HG02981 (cell line): ENCODE measurements around the gene STK32C.

Experiments used
- ATAC-seq: cut with Tn5 transposase; IDR thresholded peaks from one replicate; pipeline ENCODE4 v1.9.1; 2021; ENCODE audit warnings: mild to moderate bottlenecking, moderate library complexity; ENCODE audit not compliant: unreplicated experiment

The STK32C gene

GRCh38 chr10:132250481-132251475 lies 57.0 kb downstream of the STK32C start:
- ATAC-seq = no peak

DNA sequence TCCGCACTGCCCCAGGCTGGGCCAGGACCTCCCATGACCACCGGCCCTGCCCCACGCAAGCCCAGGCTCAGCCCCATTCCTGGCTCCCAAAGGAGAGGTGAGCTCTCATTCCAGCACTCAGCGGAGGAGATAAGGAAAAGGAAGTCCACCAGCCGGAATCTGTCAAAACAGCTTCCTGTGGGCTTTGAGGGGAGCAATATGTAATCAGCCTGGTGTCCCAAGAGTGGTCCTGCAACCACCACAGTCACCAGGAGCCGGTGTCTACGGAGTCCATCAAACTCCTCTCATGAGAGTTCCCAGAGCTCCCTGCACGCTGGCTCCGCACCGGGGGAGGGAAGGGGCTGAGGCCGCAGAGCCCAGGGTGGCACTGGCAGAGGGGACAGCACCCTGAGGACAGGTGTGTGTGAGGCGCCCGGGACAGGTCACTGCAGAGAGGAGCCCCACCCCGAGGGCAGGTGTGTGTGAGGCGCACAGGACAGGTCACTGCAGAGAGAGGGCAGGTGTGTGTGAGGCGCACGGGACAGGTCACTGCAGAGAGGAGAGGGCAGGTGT lies 57.9 kb downstream of the STK32C start:
- no peak for ATAC-seq

DNA sequence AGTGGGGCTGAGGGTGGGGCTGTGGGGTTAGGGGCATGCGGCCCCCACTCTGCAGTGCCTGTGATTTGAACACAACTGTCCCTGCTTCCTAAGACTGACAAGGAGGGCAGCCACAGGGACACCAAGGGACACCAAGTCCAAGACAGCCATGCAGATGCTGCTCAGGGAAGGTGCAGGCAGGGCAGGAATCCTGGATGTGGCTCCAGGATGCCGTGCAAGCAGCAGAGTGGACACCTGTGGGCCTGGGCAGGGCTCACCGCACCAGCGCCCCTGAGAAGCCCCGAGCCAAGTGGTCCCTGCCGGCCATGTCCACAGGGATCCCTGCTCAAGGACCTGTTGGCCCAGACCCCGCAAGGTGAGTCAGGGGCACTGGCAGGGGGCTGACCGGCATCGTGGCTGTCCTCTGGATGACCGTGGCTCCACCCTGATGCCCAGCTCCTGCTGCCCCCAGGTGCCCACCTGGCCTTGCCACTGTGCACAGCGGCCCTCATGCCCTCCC lies 58.5 kb downstream of the STK32C start:
- no peak for ATAC-seq

GRCh38 chr10:132248455-132249225 lies 59.1 kb downstream of the STK32C start:
- ATAC-seq = no peak

DNA sequence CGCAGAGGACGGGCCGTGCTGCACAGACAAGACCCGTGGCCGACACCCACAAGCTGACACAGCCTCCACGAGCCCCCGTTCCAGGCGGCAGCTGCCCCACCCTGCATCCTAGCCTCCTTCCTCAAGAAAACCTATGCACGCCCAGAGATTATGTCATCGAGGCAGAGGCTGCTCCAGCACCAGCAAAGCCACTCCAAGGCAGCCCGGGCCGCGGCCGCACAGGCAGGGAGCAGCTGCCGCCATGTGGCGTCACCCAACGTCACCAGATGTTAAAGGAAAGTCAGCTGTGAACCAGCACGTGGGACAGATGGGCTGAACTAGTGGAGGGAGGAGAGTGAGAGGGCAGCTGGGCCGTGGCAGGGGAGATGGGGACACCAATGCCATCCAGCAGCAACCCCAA lies 59.8 kb downstream of the STK32C start:
- ATAC-seq = no peak

DNA sequence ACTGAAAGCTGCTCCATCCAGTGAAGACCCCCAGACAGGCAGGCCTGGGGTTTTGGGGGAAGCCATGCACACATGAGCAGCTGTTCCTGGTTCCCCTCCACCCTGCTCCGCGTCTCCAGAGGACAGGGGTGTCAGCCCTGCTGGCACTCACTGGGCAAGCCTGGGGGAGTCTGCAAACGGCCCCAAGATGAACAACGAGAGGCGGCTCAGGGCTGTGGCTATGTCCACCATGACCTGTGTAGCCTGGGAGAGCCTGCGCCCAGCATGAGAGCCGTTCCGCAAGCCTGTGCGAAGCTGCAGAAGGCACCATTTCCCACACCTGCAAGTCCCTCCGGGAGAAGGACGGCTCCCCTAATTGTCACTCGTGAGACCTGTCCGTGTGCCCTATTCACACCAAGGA lies 61.5 kb downstream of the STK32C start:
- no peak for ATAC-seq

DNA sequence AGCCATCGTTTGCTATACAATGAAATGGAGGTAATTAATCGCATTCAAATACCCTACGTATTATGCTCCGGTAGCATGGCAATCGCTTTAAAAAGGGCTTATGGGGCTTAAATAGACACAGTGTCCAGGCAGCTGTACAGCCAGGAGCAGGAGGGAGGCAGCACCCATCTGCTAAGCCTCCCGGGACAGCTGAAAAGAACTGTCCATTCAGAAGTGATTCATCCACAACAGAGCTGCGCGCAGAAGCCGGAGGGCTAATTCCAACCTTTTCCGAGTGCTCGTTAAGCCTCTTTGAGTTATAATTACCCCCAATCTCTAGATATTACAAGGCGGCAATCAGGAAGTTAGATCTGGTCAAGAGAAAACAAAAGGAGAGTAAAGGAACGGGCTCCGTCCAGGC lies 62.7 kb downstream of the STK32C start:
- ATAC-seq = no peak

DNA sequence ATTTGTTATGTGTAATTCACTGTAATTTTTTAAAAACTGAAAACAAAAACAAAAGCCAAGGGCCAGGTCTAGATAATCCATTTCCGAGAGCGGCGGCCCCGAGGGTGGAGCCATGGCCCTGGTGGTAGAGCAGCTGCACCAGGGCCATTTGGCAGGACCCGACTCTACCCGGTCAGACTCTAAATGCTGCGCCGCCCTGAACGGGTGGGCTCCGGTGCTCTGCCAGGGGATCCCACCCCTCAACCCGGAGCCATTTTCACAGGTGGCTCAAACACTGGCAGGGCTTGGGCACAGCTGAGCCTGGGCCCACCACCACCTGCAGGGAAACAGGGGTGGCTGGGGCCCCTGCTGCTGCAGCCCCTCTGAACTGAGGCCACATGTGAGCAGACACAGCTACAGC lies 64.1 kb downstream of the STK32C start:
- no peak for ATAC-seq

DNA sequence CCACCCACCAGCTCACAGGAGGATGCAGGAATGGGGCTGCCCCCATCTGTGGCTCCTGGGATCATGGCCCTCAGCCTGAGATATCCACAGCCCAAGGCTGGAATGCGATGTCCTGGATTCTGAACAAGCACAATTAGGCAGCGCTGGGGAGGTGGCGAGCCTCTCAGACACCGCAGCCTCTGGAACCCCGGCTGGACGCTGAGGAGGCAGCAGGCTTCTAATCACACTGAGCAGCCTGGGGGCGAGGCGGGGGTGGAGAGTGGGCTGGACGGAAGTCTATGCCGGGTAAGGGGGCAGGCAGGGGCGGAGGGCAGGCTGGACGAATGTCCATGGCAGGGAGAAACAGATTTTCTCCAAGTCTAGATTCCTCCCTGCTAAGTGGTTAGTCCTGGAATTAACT lies 64.6 kb downstream of the STK32C start:
- no peak for ATAC-seq

DNA sequence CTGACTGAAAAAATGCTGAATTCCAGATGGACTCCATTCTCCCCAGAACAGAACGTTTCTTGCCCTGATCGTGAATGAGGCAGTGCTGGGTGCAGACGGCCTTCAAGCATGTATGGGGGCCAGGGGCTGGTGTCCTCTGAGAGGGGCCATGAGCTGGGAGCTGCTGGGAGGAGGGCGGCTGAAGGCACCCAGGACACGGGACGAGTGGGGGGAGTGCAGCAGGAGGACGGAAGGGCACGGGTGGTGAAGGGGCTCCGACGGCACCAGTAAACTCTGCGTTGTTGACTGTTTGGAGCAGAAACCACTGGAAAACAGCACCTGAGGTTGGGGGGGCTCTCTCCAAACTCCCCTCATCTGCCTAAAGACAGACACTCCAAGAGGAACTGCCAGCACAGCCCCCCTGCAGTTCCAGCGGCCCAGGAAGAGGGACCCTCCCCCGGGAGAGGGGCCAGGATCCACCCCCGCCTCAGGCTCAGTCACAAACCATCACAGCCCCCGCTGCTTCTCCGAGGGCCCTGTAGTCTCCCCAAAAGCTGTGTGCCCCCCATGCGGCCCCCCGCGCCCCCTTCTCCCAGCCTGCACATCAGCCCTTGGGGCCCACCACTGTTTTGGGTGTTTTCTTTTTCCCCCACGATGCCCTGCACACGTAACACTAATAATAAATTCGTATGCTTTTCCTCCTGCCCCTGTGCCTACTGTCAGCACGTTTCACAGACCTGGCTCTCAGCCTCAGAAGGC lies 65.5 kb downstream of the STK32C start:
- no peak for ATAC-seq

DNA sequence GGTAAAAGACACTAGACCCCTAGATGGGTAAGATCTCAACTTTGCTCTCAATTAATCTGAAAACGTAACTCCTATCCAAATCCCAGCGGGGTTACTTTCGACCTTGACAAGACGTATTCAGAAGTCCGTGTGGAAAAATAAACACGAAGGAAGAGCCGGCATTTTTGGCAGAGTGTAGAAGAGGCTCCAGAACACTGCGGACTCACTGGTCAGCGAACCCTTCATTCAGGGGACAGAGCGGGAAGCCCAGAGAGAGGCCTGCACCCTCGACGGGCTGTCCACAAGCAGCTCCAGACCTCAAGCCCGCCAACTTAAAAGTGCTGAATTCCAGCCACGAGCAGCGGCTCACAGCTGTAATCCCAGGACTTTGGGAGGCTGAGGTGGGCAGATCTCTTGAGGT lies 66.3 kb downstream of the STK32C start:
- no peak for ATAC-seq

DNA sequence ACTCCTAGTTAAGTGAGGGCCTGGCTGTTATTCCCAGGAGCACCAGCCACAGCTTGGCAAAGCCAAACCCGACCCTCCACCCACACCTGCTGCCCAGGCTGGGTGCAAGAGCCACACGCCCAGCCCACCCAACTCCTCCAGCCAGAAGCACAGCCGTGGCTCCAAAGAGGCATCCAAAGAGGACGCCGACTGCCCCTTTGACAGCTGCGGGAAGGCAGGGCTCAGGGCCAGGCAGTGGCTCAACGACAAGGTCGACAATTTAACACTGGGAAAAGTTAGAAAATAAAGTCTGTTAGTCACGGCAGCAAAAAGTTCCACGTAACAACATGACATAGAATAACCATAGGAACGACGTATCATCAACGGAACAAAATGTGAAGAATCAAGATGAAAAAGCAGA lies 66.7 kb downstream of the STK32C start:
- ATAC-seq = no peak

- ATAC-seq = no peak
Observed at GRCh38 chr10:132240581-132240980, 67.2 kb downstream of the STK32C start.

- no peak for ATAC-seq
Observed at GRCh38 chr10:132240156-132240555, 67.6 kb downstream of the STK32C start.

GRCh38 chr10:132239126-132240031 lies 68.4 kb downstream of the STK32C start:
- ATAC-seq = no peak

DNA sequence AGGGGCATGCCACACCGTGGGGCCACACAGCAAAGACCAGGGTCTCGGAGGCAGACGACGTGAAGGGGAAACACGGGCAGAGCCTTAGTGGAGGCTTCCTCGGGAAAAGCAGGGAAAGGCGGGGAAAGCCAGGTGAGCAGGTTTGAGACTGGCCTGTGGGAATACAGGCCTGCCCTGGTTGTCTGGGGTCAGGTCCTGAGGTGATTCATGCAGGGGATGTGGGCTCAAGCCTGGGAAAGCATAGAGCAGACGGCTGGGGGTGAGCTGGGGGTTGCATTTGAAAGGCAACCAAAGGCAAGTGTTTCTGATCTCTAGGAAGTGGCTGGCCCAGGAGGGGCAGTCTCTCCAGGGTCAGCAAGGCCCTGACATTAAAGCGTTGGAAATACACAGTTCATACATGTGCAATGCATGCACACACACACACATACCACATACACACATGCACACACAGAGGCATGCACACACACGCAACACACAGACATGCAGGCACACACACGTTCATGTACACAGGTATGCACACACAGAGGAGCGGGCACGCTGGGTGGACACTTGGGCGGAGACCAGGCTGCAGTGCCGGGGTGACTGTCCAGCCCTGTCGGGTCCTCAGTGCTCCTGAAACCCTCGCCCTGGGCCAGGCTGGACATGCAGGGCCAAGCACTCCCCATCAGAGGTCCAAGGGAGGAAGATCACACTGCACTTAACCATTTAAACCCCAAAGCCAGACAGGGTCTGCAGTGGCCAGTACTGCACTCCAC lies 69.2 kb downstream of the STK32C start:
- no peak for ATAC-seq

GRCh38 chr10:132237871-132238270 lies 69.9 kb downstream of the STK32C start:
- ATAC-seq = no peak

GRCh38 chr10:132237396-132237795 lies 70.4 kb downstream of the STK32C start:
- no peak for ATAC-seq

DNA sequence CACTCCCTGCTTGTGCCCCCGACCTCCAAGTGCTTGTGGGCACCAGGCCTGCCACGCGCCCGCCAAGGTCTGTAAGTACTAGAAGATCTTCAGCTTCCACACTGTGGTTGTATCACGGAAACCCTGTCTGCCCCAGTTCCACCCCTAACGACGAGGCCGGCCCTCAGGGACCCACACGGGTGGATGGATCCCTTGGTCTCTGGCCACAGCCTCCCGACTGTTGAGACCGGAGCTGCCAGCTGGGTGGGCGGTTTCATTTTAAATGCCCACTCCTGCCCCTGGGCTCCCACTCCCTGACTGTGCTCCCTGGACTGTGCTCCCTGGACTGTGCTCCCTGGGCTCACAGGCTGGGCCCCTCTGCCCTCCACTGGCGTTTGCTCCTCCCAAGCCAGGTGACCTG lies 70.9 kb downstream of the STK32C start:
- ATAC-seq = no peak
